ENCODE data around the gene TMED7. TPM values are rescaled to one million over a fixed set of nuclear protein-coding genes. Genes with fewer than 3 reads are reported as not detected.
A peak's percentile ranks its signal among the peaks of the same experiment; 100 is the strongest.

Gene TMED7
- total RNA-seq, 2 donors from 2014 or later: 49.0 to 53.7 TPM

DNA sequence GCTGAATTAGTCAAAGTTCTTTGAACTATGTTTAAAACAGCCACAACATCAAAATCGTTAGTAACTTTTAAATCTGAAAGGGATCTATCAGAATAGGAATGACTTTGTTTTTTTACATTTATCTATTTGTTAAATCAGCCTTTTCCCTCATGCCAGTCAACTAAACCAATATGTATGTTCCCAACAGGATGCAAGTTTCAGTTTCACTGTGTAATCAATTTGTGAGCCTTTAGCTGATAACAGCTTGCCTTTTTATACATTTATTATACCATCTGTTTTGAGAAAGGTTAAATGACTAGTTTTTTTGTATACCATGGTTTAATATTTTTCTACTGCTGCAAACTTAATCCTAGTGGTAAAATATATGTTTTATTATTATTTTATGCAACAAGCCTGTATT is 8.9 kb downstream of the TMED7 start:
- H3K9me3 ChIP-seq (ENCODE audit: control insufficient read depth, low read length, poor library complexity, severe bottlenecking): no peaks in the 10 kb centered on the region
- DNase-seq (no peak), ATAC-seq (no peak)
- peaks cover 18% of the 10 kb centered on the region for H3K4me1 Mint-ChIP-seq
- H3K27me3 Mint-ChIP-seq: no peaks in the 10 kb centered on the region
- H3K4me3 Mint-ChIP-seq: no peak overlapping the region
- peaks cover 2% of the 10 kb centered on the region for H3K36me3 Mint-ChIP-seq (ENCODE audit: low read depth)
- no peak overlapping the region for H3K27ac Mint-ChIP-seq

DNA sequence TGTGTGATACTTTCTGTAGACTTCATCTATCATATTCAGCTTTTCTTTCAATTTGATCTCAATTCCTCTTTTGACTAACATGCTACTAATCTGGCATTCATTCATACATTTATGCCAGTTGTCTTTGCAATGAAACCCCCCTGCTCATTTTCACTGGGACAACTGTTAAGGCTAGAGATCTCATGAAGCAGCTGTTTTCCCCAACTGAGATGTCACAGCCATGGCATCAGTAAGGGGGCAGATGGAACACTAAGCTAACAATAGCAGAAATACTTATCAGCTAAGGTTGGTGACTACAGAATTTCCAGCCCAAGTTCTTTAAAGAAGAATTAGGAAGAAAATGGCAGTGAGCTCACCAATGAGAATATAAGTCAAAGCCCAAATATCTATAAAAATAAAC is 9.4 kb downstream of the TMED7 start:
- Mint-ChIP-seq H3K4me3 (peak overlapping the region; percentile 56), H3K36me3 (ENCODE audit: low read depth) (peaks cover 2% of the 10 kb centered on the region), H3K4me1 (peaks cover 19% of the 10 kb centered on the region), H3K27me3 (no peaks in the 10 kb centered on the region), H3K27ac (no peak overlapping the region)
- DNase-seq (no peak), ATAC-seq (no peak)
- H3K9me3 ChIP-seq (ENCODE audit: control insufficient read depth, low read length, poor library complexity, severe bottlenecking): no peaks in the 10 kb centered on the region

DNA sequence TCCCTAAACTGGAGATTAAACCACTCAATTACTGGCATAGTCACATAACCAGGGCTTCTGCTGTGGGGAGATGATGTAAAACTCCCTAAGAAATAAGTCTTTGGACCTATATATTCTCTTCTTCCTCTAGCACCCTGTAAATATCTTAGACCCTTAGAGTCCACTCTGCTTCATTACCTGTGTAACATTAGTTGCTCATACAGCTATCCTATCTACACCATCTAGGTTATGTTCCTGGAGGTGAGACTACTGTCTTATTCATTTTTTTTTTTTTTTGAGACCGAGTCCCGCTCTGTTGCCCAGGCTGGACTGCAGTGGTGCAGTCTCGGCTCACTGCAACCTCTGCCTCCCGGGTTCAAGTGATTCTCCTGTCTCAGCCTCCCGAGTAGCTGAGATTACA is 14.0 kb downstream of the TMED7 start:
- no peaks in the 10 kb centered on the region for H3K27me3 Mint-ChIP-seq
- DNase-seq (no peak), ATAC-seq (no peak)
- H3K36me3 Mint-ChIP-seq (ENCODE audit: low read depth): peaks cover 3% of the 10 kb centered on the region
- peak overlapping the region; percentile 72 for H3K27ac Mint-ChIP-seq
- H3K4me3 Mint-ChIP-seq: no peak overlapping the region
- H3K9me3 ChIP-seq (ENCODE audit: control insufficient read depth, low read length, poor library complexity, severe bottlenecking): no peaks in the 10 kb centered on the region
- H3K4me1 Mint-ChIP-seq: peaks cover 17% of the 10 kb centered on the region

DNA sequence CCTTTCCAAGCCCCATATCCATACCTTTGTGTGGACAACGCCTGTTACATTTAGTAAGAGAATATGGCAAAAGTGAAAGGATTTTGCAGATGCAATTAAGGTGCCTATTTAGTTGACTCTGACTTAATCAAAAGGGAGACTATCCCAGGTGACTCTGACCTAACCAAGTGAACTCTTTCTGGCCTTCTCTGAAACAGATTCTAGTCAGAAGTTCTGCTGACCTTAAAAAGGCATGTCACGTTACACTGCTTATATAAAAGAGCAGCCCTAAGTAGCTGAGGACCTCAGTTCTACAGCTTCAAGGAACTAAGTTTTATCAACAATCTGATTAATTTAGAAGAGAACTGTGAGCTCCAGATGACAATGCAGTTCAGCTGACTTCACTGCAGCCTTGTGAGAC is 17.9 kb downstream of the TMED7 start:
- H3K9me3 ChIP-seq (ENCODE audit: control insufficient read depth, low read length, poor library complexity, severe bottlenecking): no peaks in the 10 kb centered on the region
- H3K27me3 Mint-ChIP-seq: no peaks in the 10 kb centered on the region
- ATAC-seq: no peak
- DNase-seq: no peak
- H3K4me1 Mint-ChIP-seq: peaks cover 24% of the 10 kb centered on the region
- H3K4me3 Mint-ChIP-seq: no peak overlapping the region
- peak overlapping the region; percentile 87 for H3K27ac Mint-ChIP-seq
- H3K36me3 Mint-ChIP-seq (ENCODE audit: low read depth): peaks cover 3% of the 10 kb centered on the region

DNA sequence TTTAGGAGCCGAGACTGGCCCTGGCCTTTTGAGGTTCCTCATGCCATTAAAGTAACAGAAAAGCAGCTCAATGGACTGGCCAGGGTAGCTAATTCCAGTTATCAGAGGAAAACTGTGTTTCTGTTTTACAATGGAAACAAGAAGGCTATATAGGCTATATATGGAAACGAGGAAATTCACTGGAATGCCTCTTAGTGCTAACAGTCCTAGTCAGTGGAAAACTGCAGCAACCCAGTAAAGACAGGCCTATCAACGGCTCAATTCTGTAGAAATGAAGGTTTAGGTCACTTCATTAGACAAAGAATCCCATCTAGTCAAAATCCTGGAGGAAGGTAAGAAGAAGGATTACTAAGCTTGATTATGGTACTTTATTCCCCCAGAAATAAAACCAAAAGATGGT is 20.4 kb downstream of the TMED7 start:
- H3K27ac Mint-ChIP-seq: no peak overlapping the region
- ATAC-seq: no peak
- no peak overlapping the region for H3K4me3 Mint-ChIP-seq
- H3K4me1 Mint-ChIP-seq: peaks cover 26% of the 10 kb centered on the region
- no peaks in the 10 kb centered on the region for H3K27me3 Mint-ChIP-seq
- no peak for DNase-seq
- no peaks in the 10 kb centered on the region for H3K9me3 ChIP-seq (ENCODE audit: control insufficient read depth, low read length, poor library complexity, severe bottlenecking)
- H3K36me3 Mint-ChIP-seq (ENCODE audit: low read depth): peaks cover 3% of the 10 kb centered on the region

DNA sequence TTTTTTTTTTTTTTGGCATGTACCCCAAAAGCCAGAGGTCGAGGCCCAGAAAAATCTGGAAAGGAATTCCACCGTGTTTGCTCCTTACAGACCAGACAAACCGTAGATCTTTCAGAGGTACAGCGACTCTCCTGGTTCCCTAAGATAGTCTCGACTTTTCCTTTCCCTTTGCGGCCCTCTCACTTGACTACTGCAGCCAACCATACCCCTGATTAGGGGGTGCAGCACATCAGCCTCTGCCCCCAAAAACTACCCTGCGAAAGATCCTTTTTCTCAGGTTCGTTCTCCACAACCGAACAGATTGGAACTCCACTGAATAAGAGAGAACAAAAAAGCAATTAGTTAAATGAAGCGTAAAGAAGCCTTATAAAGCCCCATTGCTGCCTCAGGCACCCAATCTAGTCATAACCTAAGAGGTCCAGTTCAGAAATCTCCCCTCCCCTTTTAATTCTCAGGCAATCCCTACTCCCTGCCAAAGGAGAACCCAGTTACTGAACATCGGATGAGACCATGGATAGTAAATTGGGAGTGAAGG is 23.2 kb downstream of the TMED7 start:
- H3K9me3 ChIP-seq (ENCODE audit: control insufficient read depth, low read length, poor library complexity, severe bottlenecking): no peaks in the 10 kb centered on the region
- H3K4me1 Mint-ChIP-seq: peaks cover 29% of the 10 kb centered on the region
- H3K27ac Mint-ChIP-seq: peak overlapping the region; percentile 77
- H3K36me3 Mint-ChIP-seq (ENCODE audit: low read depth): peaks cover 4% of the 10 kb centered on the region
- ATAC-seq (no peak), DNase-seq (no peak)
- H3K27me3 Mint-ChIP-seq: no peaks in the 10 kb centered on the region
- peak overlapping the region; percentile 86 for H3K4me3 Mint-ChIP-seq

DNA sequence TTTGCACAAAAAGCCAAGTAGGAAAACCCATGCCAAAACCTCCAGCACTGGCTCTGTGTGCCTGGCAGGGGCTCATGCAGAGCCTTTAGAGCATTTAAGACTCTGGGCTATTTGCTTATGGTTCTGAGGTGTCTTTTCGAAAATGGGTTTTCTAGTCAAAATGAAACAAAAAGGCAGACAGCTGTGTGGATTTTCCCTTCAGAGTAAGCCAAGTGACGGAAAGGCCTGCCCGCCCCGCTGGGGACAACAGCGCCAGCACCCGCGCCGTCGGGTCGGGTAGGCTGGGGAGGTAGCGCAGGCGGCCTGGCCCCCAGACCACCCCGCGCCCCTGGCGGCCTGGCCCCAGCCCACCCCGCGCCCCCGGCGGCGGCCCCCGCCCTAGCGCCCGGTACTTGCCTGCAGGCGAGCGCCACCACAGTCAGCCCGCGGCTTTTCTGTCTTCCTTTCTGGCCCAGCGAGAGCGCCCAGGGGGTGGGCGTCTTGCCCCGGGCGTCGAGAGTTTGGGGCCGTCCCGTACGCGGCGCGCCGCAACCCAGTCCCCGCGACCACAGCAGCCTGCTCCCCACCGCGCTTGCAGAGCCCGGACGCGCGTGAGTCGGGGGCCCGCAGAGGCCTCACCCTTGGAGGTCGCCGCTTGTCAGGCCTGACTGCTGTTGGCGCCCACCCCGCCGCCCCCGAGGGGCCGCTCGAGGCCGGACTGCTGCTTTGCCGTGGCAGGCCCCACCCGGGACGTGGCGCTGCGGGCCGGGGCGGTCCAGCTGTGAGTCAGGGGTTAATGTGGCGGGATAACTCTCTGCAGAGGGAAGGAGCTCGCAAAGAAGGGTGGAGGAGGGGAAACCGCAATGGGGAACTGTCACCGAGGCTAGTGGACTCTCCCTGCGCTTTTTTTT is 23.9 kb downstream of the TMED7 start, which contains the start of gene TICAM2:
TICAM2 (minus strand) TSS at position 779 of the 890 bp plus-strand sequence. CDS start 21,223 bp downstream, outside the sequence.
- ATAC-seq (peak; percentile 85), DNase-seq (peak; percentile 38 to 47 (median 42))
- Mint-ChIP-seq H3K27me3 (no peaks in the 10 kb centered on the region), H3K4me1 (peaks cover 28% of the 10 kb centered on the region), H3K4me3 (peak within 1 kb of the TSS; percentile 86), H3K27ac (peak within 1 kb of the TSS; percentile 77), H3K36me3 (ENCODE audit: low read depth) (peaks cover 4% of the 10 kb centered on the region)
- no peaks in the 10 kb centered on the region for H3K9me3 ChIP-seq (ENCODE audit: control insufficient read depth, low read length, poor library complexity, severe bottlenecking)

DNA sequence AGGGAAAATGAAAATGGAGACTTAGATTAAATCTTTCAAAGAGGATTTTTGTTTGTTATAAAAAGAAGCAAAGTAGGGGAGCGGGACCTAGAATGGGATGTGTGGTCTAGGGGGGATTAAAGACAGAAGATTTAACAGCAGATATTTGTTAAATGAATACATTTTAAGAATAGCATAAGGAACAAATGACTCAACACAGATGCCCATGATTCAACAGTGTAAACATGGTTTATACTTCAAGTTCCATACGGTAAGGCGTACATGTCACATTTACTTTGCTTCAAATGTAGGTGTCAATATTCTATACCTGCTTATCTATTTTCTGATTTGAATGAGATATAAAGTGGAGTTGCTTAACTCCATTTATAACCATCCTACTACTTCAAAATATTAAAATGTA is 25.1 kb downstream of the TMED7 start:
- peaks cover 4% of the 10 kb centered on the region for H3K36me3 Mint-ChIP-seq (ENCODE audit: low read depth)
- DNase-seq (no peak), ATAC-seq (no peak)
- no peaks in the 10 kb centered on the region for H3K9me3 ChIP-seq (ENCODE audit: control insufficient read depth, low read length, poor library complexity, severe bottlenecking)
- H3K4me1 Mint-ChIP-seq: peaks cover 22% of the 10 kb centered on the region
- peak overlapping the region; percentile 37 for H3K4me3 Mint-ChIP-seq
- H3K27ac Mint-ChIP-seq: peak overlapping the region; percentile 61
- no peaks in the 10 kb centered on the region for H3K27me3 Mint-ChIP-seq

DNA sequence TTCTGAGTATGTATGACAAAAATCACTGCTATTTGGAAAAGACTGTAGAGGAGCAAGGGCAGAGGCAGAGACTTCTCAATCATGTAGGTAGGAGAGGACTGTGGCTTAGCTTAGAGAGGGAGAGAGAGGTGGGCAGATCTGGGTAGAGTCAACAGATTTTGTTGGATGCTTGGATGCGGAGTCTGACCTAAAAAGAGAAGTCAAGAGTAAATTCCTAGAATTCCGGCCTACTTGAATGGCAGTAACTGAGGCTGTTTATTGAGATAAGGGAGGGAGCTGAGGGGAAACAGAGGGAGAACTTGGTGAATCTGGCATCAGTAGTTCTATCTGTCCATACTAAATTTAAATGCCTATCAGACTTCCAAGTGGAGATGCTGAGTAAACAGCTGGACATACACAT is 25.9 kb downstream of the TMED7 start:
- H3K36me3 Mint-ChIP-seq (ENCODE audit: low read depth): peaks cover 4% of the 10 kb centered on the region

DNA sequence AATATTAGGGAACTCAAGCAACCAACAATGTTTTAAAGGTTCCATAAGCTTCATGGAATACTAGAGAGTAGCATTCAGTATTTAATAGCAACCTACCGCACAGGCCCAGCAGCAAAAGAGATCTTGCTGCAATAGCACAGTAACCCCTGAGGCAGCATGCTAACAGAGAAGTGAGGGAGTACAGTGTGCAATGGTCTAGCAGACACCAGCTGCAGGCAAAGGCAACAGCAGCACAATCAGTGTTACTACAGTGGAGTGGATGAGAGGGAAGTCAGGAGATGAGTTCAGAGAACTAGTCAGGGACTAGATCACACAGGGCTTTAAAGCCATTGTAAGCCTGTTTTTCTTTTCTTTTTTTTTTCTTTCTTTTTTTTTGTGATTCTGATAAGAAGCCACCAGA is 26.3 kb downstream of the TMED7 start:
- Mint-ChIP-seq H3K36me3 (ENCODE audit: low read depth) (peaks cover 4% of the 10 kb centered on the region), H3K27ac (peak overlapping the region; percentile 61), H3K27me3 (no peaks in the 10 kb centered on the region), H3K4me3 (peak overlapping the region; percentile 59), H3K4me1 (peaks cover 20% of the 10 kb centered on the region)
- DNase-seq: no peak
- no peak for ATAC-seq
- H3K9me3 ChIP-seq (ENCODE audit: control insufficient read depth, low read length, poor library complexity, severe bottlenecking): no peaks in the 10 kb centered on the region

More for the DNA sequence above, 25.9 kb downstream of the TMED7 start:
- no peak for DNase-seq
- Mint-ChIP-seq H3K4me3 (peak overlapping the region; percentile 59), H3K4me1 (peaks cover 20% of the 10 kb centered on the region), H3K27ac (peak overlapping the region; percentile 61), H3K27me3 (no peaks in the 10 kb centered on the region)
- no peaks in the 10 kb centered on the region for H3K9me3 ChIP-seq (ENCODE audit: control insufficient read depth, low read length, poor library complexity, severe bottlenecking)
- ATAC-seq: no peak

DNA sequence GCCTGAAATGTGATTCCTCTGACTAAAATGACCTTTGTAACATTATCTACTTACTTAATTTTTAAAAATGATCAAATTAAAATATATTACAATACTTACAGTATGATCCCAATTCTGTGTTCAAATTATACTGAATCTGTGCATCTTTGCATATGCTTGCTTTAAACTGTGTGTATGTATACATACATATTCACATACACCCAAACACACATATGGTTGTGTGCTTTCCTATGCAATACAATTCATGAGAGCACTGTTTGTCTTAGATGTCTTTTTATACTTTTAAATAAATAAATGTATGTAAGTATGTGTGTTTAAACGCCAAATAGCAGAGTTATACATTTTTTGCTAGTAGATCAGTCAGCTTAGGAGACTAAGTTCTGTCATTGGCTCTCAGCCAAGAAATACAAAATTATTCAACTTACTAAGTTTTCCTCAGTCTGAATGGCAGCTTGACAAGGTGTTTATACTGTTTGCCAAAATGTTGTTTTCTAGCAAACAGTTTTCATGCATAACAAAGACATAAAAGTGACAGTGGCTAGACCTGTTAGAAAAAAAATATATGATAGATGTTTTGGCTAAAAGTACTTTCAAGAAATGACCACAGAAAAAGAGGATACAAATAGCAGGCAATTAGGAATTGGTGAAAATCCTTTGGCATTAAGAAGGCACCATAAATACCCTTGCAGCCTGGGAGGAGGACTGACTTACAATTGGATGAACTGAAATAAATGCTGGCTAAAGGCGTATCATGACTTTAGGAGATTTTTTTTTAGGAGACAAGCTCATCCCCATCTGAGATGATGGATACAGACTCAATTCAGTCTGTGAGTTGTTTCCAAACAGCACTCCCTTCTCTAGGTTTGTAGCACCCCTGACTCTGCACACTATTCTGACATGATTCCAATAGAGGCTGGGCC is 31.4 kb downstream of the TMED7 start:
- no peaks in the 10 kb centered on the region for H3K36me3 Mint-ChIP-seq (ENCODE audit: low read depth)
- no peaks in the 10 kb centered on the region for H3K9me3 ChIP-seq (ENCODE audit: control insufficient read depth, low read length, poor library complexity, severe bottlenecking)
- DNase-seq: no peak
- H3K27me3 Mint-ChIP-seq: no peaks in the 10 kb centered on the region
- ATAC-seq: no peak
- no peak overlapping the region for H3K27ac Mint-ChIP-seq
- H3K4me1 Mint-ChIP-seq: peaks cover 1% of the 10 kb centered on the region
- H3K4me3 Mint-ChIP-seq: no peak overlapping the region

DNA sequence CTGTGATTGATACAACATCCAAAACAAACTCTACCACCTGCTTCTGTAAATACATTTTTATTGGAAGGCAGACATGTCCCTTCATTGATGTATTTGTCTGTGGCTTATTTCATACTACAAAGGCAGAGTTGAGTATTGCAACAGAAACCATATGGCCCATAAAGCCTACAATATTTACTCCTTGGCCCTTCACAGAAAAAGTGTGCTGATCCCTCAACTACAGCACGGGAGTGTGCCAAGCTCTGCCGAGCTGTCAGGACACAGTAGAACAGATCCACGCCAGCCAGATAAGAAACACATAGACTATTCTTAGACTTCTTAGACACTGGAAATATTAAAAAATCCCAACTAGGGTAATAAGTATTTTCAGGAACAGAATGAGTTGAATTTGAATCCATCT is 36.8 kb downstream of the TMED7 start:
- Mint-ChIP-seq H3K36me3 (ENCODE audit: low read depth) (no peaks in the 10 kb centered on the region), H3K27me3 (no peaks in the 10 kb centered on the region), H3K4me3 (no peak overlapping the region), H3K4me1 (peaks cover 2% of the 10 kb centered on the region), H3K27ac (no peak overlapping the region)
- no peaks in the 10 kb centered on the region for H3K9me3 ChIP-seq (ENCODE audit: control insufficient read depth, low read length, poor library complexity, severe bottlenecking)
- DNase-seq (no peak), ATAC-seq (no peak)

DNA sequence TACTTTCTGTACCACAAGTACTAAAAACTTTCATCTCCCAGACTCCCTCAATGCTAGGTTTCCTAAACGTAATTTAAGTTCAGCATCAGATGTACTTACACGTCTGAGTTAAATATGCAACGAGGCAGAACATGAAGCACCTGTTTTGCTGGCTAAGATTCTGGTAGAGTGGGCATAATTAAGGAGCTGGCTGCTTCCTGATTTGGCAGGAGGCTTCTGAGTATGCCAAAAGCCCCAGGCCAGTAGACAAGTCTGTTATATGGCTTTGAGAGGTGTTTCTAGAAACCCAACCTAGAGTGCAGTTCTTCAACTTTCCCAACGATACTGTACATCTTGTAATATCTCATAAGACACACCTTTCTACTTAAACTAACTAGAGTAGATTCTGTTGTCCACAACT is 37.2 kb downstream of the TMED7 start:
- ATAC-seq: no peak
- H3K36me3 Mint-ChIP-seq (ENCODE audit: low read depth): no peaks in the 10 kb centered on the region
- peaks cover 2% of the 10 kb centered on the region for H3K4me1 Mint-ChIP-seq
- no peaks in the 10 kb centered on the region for H3K9me3 ChIP-seq (ENCODE audit: control insufficient read depth, low read length, poor library complexity, severe bottlenecking)
- no peak overlapping the region for H3K4me3 Mint-ChIP-seq
- H3K27me3 Mint-ChIP-seq: no peaks in the 10 kb centered on the region
- DNase-seq: no peak
- H3K27ac Mint-ChIP-seq: no peak overlapping the region

All from T-helper 17 cell (primary cell).